Activated CD8-positive, alpha-beta T cell treated with anti-CD3 and anti-CD28 coated beads for 36 hours (primary cell): ENCODE measurements around the gene PRKRA. TPM values are rescaled to one million over a fixed set of nuclear protein-coding genes. Genes with fewer than 3 reads are reported as not detected.

Experiments
- ATAC-seq: fragments of 200-7000 bp; cut with Tn5 transposase; one replicate; pipeline ENCODE4 v1.10.0; 2021; ENCODE audit warnings: mild to moderate bottlenecking, moderate library complexity
- CTCF ChIA-PET: fragments of 350-600 bp; sonication (Branson Sonifier 250); formaldehyde crosslinking; loops from one replicate; lab custom pipeline; 2021; ENCODE audit warnings: antibody characterized with exemption; lab: Charles Lee
- POLR2A ChIA-PET: fragments of 350-600 bp; sonication (Branson Sonifier 250); formaldehyde crosslinking; loops from one replicate; lab custom pipeline; 2021; ENCODE audit warnings: antibody characterized with exemption; lab: Charles Lee
- DNase-seq: peaks from one replicate; pipeline ENCODE4 v3.0.0-alpha.2; 2020
- H3K27ac Mint-ChIP-seq: one replicate; pipeline ENCODE4 v1.8.0; 2021; ENCODE audit warnings: mild to moderate bottlenecking, mixed read lengths
- H3K27me3 Mint-ChIP-seq: one replicate; pipeline ENCODE4 v1.8.0; 2021; ENCODE audit warnings: mixed read lengths
- H3K36me3 Mint-ChIP-seq: one replicate; pipeline ENCODE4 v1.8.0; 2021; ENCODE audit warnings: low read depth, mixed read lengths
- H3K4me1 Mint-ChIP-seq: one replicate; pipeline ENCODE4 v1.8.0; 2021; ENCODE audit warnings: low read depth, mixed read lengths
- H3K4me3 Mint-ChIP-seq: one replicate; pipeline ENCODE4 v1.8.0; 2021; ENCODE audit warnings: mild to moderate bottlenecking, moderate library complexity, mixed read lengths
- H3K9me3 Mint-ChIP-seq: one replicate; pipeline ENCODE4 v1.8.0; 2021; ENCODE audit warnings: mixed read lengths
- CTCF ChIP-seq: fragments of 200-600 bp; IDR thresholded peaks from one replicate; pipeline ENCODE4 v1.8.0; 2022; ENCODE audit warnings: antibody characterized with exemption, mild to moderate bottlenecking
- intact Hi-C: fragments of 100-400 bp; cut with micrococcal nuclease; formaldehyde crosslinking; loops from one replicate; pipeline ENCODE4 v1.10.0; 2022
- total RNA-seq, 2 experiments: library from RNA; stranded (reverse); gene quantifications; one replicate each; pipeline ENCODE4 v1.2.3, GENCODE V29; 2021

PRKRA gene
- total RNA-seq, 2 experiments from 2014 or later, result 74.8 to 78.0 TPM

GRCh38 chr2:178395941-178396570 is 54.9 kb downstream of the PRKRA start:
- no peak for ATAC-seq
- no peak for DNase-seq
- Mint-ChIP-seq H3K9me3 (no peaks in the 10 kb centered on the region), H3K36me3 (no peaks in the 10 kb centered on the region), H3K4me3 (no peak overlapping the region), H3K27ac (no peak overlapping the region), H3K4me1 (no peaks in the 10 kb centered on the region), H3K27me3 (peaks cover 3% of the 10 kb centered on the region)
- intact Hi-C loops, result no loop called here
- CTCF ChIA-PET, result interaction anchor here (0.9 to 11.1 kb wide), 4 partner anchors 11 to 484 kb away, joined by 3 to 154 read pairs (median 9); partner anchors contain the start of gene RBM45
- TF ChIP-seq CTCF, result no peak
- POLR2A ChIA-PET, result no interaction called here

GRCh38 chr2:178395295-178395694 is 55.7 kb downstream of the PRKRA start:
- H3K4me1 Mint-ChIP-seq, result no peaks in the 10 kb centered on the region
- intact Hi-C loops, result no loop called here
- POLR2A ChIA-PET, result interaction anchor here (1.3 kb wide), 1 partner anchor 9 kb away, joined by 4 read pairs; no protein-coding TSS in a partner anchor

GRCh38 chr2:178394859-178395258 is 56.1 kb downstream of the PRKRA start:
- ChIA-PET CTCF (interaction anchor here (1.4 to 11.1 kb wide), 3 partner anchors 21 to 282 kb away, joined by 3 to 154 read pairs (median 14); partner anchors contain the start of gene RBM45), POLR2A (interaction anchor here (1.3 kb wide), 1 partner anchor 10 kb away, joined by 4 read pairs; no protein-coding TSS in a partner anchor)
- no peak for ATAC-seq

More at GRCh38 chr2:178395295-178395694, 55.7 kb downstream of the PRKRA start:
- CTCF ChIA-PET, result interaction anchor here (1.4 to 11.1 kb wide), 3 partner anchors 21 to 283 kb away, joined by 3 to 154 read pairs (median 14); partner anchors contain the start of gene RBM45
- Mint-ChIP-seq H3K27me3 (peaks cover 3% of the 10 kb centered on the region), H3K36me3 (no peaks in the 10 kb centered on the region), H3K9me3 (no peaks in the 10 kb centered on the region), H3K4me3 (no peak overlapping the region), H3K27ac (no peak overlapping the region)
- ATAC-seq (no peak), DNase-seq (no peak)
- no peak for TF ChIP-seq CTCF

GRCh38 chr2:178392215-178392614 is 58.8 kb downstream of the PRKRA start:
- TF ChIP-seq CTCF, result no peak
- Mint-ChIP-seq H3K4me3 (no peak overlapping the region), H3K27me3 (peaks cover 3% of the 10 kb centered on the region), H3K27ac (no peak overlapping the region), H3K36me3 (no peaks in the 10 kb centered on the region), H3K4me1 (no peaks in the 10 kb centered on the region), H3K9me3 (no peaks in the 10 kb centered on the region)
- DNase-seq (no peak), ATAC-seq (no peak)
- ChIA-PET POLR2A (no interaction called here), CTCF (interaction anchor here (0.9 to 11.1 kb wide), 5 partner anchors 24 to 279 kb away, joined by 3 to 154 read pairs (median 3); no protein-coding TSS in a partner anchor)
- intact Hi-C loops, result no loop called here

More at GRCh38 chr2:178394859-178395258, 56.1 kb downstream of the PRKRA start:
- no peaks in the 10 kb centered on the region for H3K4me1 Mint-ChIP-seq
- peaks cover 3% of the 10 kb centered on the region for H3K27me3 Mint-ChIP-seq
- intact Hi-C loops, result no loop called here
- H3K27ac Mint-ChIP-seq, result no peak overlapping the region
- H3K36me3 Mint-ChIP-seq, result no peaks in the 10 kb centered on the region
- H3K9me3 Mint-ChIP-seq, result no peaks in the 10 kb centered on the region
- H3K4me3 Mint-ChIP-seq, result no peak overlapping the region
- TF ChIP-seq CTCF, result no peak
- DNase-seq, result no peak

- Mint-ChIP-seq H3K9me3 (no peaks in the 10 kb centered on the region), H3K4me1 (no peaks in the 10 kb centered on the region), H3K27me3 (peaks cover 3% of the 10 kb centered on the region), H3K27ac (no peak overlapping the region), H3K4me3 (no peak overlapping the region), H3K36me3 (no peaks in the 10 kb centered on the region)
- ChIA-PET POLR2A (interaction anchor here (0.7 to 1.1 kb wide), 2 partner anchors 23 to 885 kb away, joined by 3 to 4 read pairs; no protein-coding TSS in a partner anchor), CTCF (interaction anchor here (0.9 to 11.1 kb wide), 6 partner anchors 9 to 279 kb away, joined by 3 to 154 read pairs (median 3); no protein-coding TSS in a partner anchor)
- intact Hi-C loops, result no loop called here
- ATAC-seq, result no peak
- DNase-seq, result no peak
- TF ChIP-seq CTCF, result no peak
Observed at GRCh38 chr2:178391701-178392100, 59.3 kb downstream of the PRKRA start.
